ENCODE data around the gene PPP1R3F. TPM values are rescaled to one million over a fixed set of nuclear protein-coding genes. Genes with fewer than 3 reads are reported as not detected.
A peak's percentile ranks its signal among the peaks of the same experiment; 100 is the strongest.

Gene PPP1R3F
- total RNA-seq, 1 donor from 2014 or later, result 12.6 TPM

- no peak for DNase-seq
Measured at GRCh38 chrX:49249071-49249470, 20.5 kb upstream of the PPP1R3F start.

DNA sequence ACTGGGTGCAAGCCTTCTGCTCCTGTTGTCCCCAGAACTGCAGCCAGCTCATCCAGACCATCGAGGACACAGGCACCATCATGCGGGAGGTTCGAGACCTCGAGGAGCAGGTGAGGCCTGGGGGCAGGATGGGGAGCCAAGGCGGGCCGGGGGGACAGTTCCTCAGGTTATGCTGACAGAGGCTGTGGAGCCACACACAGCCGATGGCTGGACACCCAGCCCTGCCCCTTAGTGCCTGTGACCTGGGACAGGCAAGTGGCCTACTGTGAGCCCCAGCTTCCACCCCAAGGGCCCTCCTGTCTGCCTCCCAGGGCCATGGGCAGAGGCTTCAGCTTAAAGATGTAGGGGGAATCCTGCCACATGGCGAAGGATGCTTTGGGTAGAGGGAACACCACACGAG, 20.0 kb upstream of the PPP1R3F start:
- DNase-seq, result no peak

GRCh38 chrX:49250066-49250465, 19.5 kb upstream of the PPP1R3F start:
- DNase-seq, result no peak

GRCh38 chrX:49250578-49250977, 19.0 kb upstream of the PPP1R3F start:
- no peak for DNase-seq

GRCh38 chrX:49251325-49251724, 18.3 kb upstream of the PPP1R3F start:
- DNase-seq, result no peak

GRCh38 chrX:49254639-49255038, 15.0 kb upstream of the PPP1R3F start:
- no peak for DNase-seq

- DNase-seq, result no peak
Measured at GRCh38 chrX:49256268-49256995, 13.2 kb upstream of the PPP1R3F start.

GRCh38 chrX:49257074-49257790, 12.4 kb upstream of the PPP1R3F start:
- DNase-seq, result no peak

GRCh38 chrX:49257846-49258748, 11.5 kb upstream of the PPP1R3F start:
- no peak for DNase-seq

- DNase-seq, result no peak
Measured at GRCh38 chrX:49258749-49259124, 10.9 kb upstream of the PPP1R3F start.

DNA sequence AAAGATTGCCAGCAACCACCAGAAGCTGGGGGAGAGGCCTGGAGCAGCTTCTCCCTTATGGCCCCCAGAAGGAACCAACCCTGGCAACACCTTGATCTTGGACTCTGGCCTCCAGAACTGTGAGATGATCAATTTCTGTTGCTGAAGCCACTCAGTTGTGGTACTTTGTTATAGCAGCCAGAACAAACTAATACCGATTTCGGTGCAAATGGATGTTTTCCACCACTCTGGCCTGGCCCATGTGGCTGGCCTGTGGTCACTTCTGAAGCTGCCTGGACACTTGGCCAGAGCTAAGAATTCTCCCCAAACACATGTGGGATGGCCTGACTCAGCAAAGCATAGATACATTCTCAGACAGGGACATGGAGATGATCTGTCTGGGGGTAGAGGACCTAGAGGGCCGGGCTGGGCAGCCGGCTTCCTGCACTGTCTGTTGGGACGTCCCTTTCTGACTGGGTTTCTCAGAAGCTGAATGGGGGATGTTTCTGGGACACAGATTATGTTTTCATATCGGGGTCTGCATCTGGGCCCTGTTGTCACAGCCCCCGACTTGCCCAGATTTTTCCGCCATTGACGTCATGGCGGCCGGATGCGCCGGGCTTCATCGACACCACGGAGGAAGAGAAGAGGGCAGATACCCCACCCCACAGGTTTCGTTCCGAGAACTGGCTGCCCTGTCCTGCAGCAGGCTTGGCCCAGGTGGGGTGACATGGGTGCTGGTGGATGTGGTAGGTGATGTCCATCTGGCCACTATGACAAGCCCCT, 9.2 kb upstream of the PPP1R3F start:
- no peak for DNase-seq

DNA sequence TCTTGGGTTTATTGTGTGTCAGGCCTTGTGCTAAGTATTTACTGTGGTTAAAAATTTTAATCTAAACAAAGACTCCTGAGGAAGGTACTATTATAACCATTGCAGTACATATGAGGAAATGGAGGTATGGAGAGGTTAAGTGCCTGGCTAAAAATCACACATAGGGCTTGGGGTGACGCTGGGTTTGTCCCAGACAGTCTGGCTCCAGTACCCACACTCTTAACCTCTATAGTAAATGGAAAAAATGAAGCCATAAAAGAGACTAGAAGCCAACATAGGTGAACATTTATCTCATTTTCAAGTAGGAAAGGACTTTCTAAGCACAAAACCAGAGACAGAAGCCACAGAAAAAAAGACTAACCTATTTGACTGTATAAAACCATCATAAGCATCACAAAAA, 7.0 kb upstream of the PPP1R3F start:
- no peak for DNase-seq

DNA sequence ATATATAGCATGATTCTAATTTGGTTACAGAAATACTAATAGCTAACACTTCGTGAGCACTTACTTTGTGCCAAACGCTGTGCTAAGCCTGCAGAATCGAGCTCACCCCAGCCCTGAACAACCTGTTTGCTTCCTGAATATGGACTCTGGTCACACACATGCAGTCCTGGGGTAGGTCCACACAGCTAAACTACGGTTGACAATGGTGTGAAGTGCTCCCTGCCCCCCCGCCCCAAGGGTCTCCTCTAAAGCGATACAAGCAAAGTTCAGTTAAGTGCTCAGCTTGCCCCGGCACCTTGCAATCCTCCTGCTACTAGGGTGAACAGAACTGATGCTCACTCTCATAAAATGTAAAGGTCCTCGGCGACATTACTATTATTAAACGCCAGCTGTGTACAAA, 6.0 kb upstream of the PPP1R3F start:
- DNase-seq, result no peak

GRCh38 chrX:49264460-49264859, 5.1 kb upstream of the PPP1R3F start, which contains the start of gene FOXP3:
TSS of gene FOXP3 (minus strand) at chrX:49264710. CDS start at chrX:49258505, 6,205 bp downstream.
- no peak for DNase-seq

DNA sequence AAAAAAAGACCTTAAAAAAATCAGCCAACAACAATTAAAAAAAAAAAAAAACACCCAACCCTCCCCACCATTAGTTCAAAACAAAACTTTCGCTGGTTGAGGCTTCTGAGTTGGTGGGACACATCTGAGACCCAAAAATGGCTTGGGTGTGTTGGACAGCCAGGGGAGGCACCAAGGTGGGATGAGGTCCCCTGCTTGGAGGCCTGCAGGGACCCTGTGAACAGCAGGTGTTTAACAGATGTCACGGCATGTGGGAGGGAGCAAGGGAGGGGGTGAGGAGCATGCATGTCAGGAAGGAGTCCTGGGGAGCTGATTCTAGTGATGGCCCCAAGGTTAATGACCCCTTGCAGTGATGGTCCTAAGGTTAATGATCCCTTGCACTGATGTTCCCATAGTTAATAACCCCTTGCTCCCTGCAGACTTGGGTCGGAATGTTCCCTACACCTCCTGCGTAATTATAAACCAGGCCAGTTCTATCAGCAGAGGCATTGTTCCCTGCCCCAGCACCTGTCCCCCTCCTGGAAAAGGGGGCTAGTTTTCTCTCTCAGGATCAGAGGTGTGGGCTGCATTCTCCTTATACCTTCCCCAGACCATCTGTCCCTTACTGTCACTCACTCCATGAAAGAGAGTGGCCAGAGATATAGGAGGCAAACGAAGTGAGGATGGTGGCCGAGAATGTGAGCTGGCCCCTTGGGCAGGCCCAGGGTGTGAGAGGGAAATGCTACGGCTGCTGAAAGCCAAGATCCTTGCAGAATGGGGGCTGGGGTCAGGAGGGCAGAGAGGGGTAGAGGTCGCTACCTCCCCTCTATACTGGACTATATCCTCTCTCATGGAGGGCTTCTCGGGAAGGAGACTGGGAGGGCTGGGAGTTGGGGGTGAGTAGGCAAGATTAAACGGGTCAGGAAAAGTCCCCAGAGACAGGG, 2.8 kb upstream of the PPP1R3F start:
- no peak for DNase-seq

GRCh38 chrX:49268702-49269009, 937 bp upstream of the PPP1R3F start:
- no peak for DNase-seq

DNA sequence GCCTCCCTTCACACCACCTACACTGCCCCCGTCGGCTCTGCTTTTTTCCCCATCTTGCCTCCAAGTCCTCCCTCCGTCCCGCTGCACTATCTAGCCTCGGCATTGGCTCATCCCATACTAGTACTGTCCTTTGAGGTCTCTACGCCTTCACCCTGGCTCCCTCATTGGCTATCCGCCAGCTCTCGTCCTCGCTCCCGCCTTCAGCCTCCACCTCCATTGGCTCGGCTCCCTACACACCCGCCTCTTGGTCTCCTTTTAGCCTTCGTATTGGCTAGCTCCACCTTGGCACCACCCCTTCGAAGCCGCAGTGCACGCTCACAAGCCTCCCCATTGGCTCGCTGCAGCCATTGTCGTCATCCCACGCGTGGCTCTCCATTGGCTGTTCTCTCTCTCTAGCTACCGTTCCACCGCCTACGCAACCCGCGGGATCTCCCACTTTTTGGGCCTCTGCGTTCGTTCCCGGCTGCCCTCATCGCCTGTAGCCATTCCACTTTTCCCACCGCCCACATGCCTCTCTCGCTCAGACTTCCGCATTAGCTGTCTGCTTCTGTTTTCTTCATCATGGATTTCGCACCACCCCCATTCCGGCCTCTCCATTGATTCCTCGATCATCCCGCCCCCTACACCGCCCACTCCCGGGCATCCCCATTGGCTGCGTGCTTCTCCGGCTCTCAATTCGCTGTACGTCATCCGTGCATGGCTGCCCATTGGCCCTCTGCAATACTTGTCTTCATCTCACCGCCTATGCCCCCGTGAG, 405 bp upstream of the PPP1R3F start:
- DNase-seq, result peak; percentile 94

DNA sequence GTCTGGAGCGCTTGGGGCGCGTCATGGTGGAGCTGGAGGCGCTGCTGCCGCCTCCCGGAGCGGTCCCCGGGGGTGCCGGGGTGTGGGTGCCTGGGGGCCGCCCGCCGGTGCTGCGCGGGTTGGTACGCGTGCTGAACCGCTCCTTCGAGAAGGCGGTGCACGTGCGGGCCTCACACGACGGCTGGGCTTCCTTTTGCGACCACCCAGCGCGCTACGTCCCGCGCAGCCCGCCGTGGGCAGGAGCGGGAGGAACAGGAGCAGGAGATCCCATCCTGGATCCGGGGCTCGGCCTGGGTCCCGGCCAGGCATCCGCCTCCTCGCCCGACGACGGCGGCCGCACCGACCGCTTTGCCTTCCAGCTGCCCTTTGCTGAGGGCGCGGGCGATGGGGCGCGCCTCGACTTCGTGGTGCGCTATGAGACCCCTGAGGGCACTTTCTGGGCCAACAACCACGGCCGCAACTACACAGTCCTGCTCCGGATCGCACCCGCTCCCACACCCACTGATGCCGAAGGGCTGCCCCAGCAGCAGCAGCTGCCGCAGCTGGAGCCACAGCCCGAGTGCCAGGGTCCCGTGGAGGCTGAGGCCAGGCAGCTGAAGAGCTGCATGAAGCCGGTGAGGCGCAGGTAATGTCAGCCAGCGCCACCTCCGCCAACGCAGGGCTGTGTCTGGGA, 792 bp downstream of the PPP1R3F start:
- DNase-seq, result no peak

DNA sequence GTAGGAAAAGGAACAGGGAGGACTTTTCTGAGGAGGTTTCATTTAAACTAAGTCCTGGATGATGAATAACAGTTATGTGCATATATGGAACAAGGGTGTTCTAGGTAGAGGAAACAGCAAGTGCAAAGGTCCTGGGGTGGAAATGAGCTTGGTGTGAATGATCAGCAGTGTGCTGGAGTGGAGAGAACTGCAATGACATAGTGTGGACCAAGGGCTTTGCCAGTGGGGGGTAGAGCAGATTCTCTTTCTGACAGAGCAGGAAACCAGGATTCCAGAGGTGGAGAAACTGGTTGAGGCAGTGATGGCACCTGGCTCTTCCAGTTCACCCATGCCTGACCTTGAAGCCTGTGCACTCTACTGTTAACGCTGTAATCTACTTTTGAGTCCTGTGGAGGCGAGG, 1.7 kb downstream of the PPP1R3F start:
- no peak for DNase-seq

GRCh38 chrX:49272421-49272820, 2.8 kb downstream of the PPP1R3F start:
- no peak for DNase-seq
